HepG2 (cell line): ENCODE results near the gene DEFB124. TPM values are rescaled to one million over a fixed set of nuclear protein-coding genes. Genes with fewer than 3 reads are reported as not detected.
A peak's percentile ranks its signal among the peaks of the same experiment; 100 is the strongest.

ENCODE experiments used
- ATAC-seq: fragments of 200-7000 bp; cut with Tn5 transposase; 3 replicates; pipeline ENCODE4 v1.9.1; 2020; ENCODE audit warnings: mild to moderate bottlenecking, moderate library complexity
- BruUV-seq: library from RNA; stranded (reverse); fragments of 400-500 nt; replicated peaks from 2 replicates; lab custom pipeline; 2021; lab: Mats Ljungman, UMichigan
- CTCF ChIA-PET: fragments of 300-600 bp; formaldehyde crosslinking; extraction: SDS; loops from one replicate; lab custom pipeline; 2021; ENCODE audit warnings: low total read pairs, inconsistent platforms, low intra/inter-chr PET ratio; lab: Yijun Ruan, JAX
- POLR2A ChIA-PET: fragments of 350-600 bp; sonication (Branson Sonifier 250); formaldehyde crosslinking; loops from one replicate; lab custom pipeline; 2020; ENCODE audit warnings: antibody characterized with exemption, inconsistent platforms; lab: Yijun Ruan, JAX
- DNase-seq: peaks from one replicate; pipeline ENCODE4 v3.0.0-alpha.2; 2015; ENCODE audit warnings: low spot score
- FAIRE-seq: peaks from 3 replicates; lab custom pipeline; 2011; peaks lifted over from hg19 to GRCh38; lab: Jason Lieb, UNC
- H2AFZ ChIP-seq: one replicate; pipeline ENCODE4 v1.6.1; 2011; ENCODE audit warnings: low read length, inconsistent platforms
- H3K27ac ChIP-seq: fragments of 300-600 bp; 3 replicates; pipeline ENCODE4 v1.8.0; 2011; ENCODE audit warnings: mixed run types, mild to moderate bottlenecking, mixed read lengths, low read length, inconsistent platforms; ENCODE audit not compliant: insufficient read depth; ENCODE audit errors: extremely low read length
- H3K27me3 ChIP-seq, 2 experiments: fragments of 200-600 bp in 1 of 2; 2 replicates in 1 of 2; 3 replicates in 1 of 2; pipeline versions ENCODE4 v1.6.0 to v1.8.0; 2011; ENCODE audit warnings: low read length in 2 of 2, mild to moderate bottlenecking in 2 of 2, moderate library complexity in 2 of 2, inconsistent platforms in 1 of 2; ENCODE audit not compliant: insufficient read depth in 2 of 2, control insufficient read depth in 1 of 2
- H3K36me3 ChIP-seq, 2 experiments: fragments of 200-600 bp in 1 of 2; replicated peaks in 1 of 2; 2 replicates in 1 of 2; 3 replicates in 1 of 2; pipeline versions ENCODE4 v1.5.1 to v1.8.0; 2011; ENCODE audit warnings: low read length in 2 of 2, inconsistent platforms in 1 of 2; ENCODE audit not compliant: insufficient read depth in 2 of 2, control insufficient read depth in 1 of 2
- H3K4me1 ChIP-seq: 2 replicates; pipeline ENCODE4 v1.5.1; 2012; ENCODE audit warnings: low read length, inconsistent platforms; ENCODE audit not compliant: insufficient read depth
- H3K4me2 ChIP-seq: 2 replicates; pipeline ENCODE4 v1.6.0; 2011; ENCODE audit warnings: low read depth, low read length, inconsistent platforms
- H3K4me3 ChIP-seq, 3 experiments: fragments of 200-600 bp in 1 of 3; sonication (generic), shearing (Covaris generic) in 1 of 3; replicated peaks in 1 of 3; 2 replicates each; pipeline ENCODE4 v1.5.1; 2011 to 2016; ENCODE audit warnings: low read length in 3 of 3, inconsistent platforms in 2 of 3, low read depth in 2 of 3, mild to moderate bottlenecking in 2 of 3, control low read depth in 1 of 3, mixed read lengths in 1 of 3; ENCODE audit not compliant: insufficient read depth in 1 of 3
- H3K79me2 ChIP-seq: one replicate; pipeline ENCODE4 v1.6.1; 2011; ENCODE audit warnings: low read length, inconsistent platforms; ENCODE audit not compliant: insufficient read depth
- H3K9ac ChIP-seq: 2 replicates; pipeline ENCODE4 v1.6.0; 2011; ENCODE audit warnings: mild to moderate bottlenecking, low read depth, low read length, inconsistent platforms; ENCODE audit not compliant: insufficient read depth
- H3K9me3 ChIP-seq: 2 replicates; pipeline ENCODE4 v1.5.1; 2012; ENCODE audit warnings: mild to moderate bottlenecking, low read length
- H4K20me1 ChIP-seq: 2 replicates; pipeline ENCODE4 v1.6.0; 2011; ENCODE audit warnings: inconsistent platforms, mild to moderate bottlenecking, low read length, moderate library complexity; ENCODE audit not compliant: insufficient read depth
- EP300 ChIP-seq, 3 experiments: sonication (generic) in 1 of 3; formaldehyde crosslinking in 1 of 3; IDR thresholded peaks; 2 replicates each; pipeline versions ENCODE4 v1.5.1 to v1.6.1; 2011 to 2020; ENCODE audit warnings: low read depth in 2 of 3, low read length in 2 of 3, borderline replicate concordance in 1 of 3, improper control_type of control experiment in 1 of 3, mild to moderate bottlenecking in 1 of 3, missing genetic modification reagents in 1 of 3, moderate library complexity in 1 of 3
- POLR2A ChIP-seq, 2 experiments: IDR thresholded peaks; 2 replicates each; pipeline ENCODE4 v1.6.1; 2011; ENCODE audit warnings: low read depth in 2 of 2, low read length in 2 of 2, mild to moderate bottlenecking in 1 of 2, moderate library complexity in 1 of 2; ENCODE audit not compliant: insufficient read depth in 1 of 2
- POLR2AphosphoS5 ChIP-seq: IDR thresholded peaks from 2 replicates; pipeline ENCODE4 v1.6.1; 2012; ENCODE audit warnings: low read depth, low read length
- ZNF607 ChIP-seq: sonication (generic); formaldehyde crosslinking; IDR thresholded peaks from 2 replicates; pipeline ENCODE4 v1.5.1; 2020; ENCODE audit warnings: missing genetic modification reagents, mild to moderate bottlenecking, borderline replicate concordance
- ZNF724P ChIP-seq: sonication (generic); formaldehyde crosslinking; IDR thresholded peaks from 2 replicates; pipeline ENCODE4 v1.8.0; 2022; ENCODE audit warnings: missing genetic modification reagents, borderline replicate concordance
- WGBS: methylation state at CpG from one replicate; pipeline ENCODE4 v1.1.6; 2017; ENCODE audit warnings: low lambda C conversion rate; 5-methylcytosine and 5-hydroxymethylcytosine counted together
- in situ Hi-C: cut with HindIII; loops from 2 replicates; pipeline ENCODE4 v1.10.0; 2017; ENCODE audit warnings: low pct_unique_long_range_greater_than_20kb; ENCODE audit not compliant: extremely low pct_ligation_motif_present
- intact Hi-C: fragments of 100-400 bp; cut with micrococcal nuclease; formaldehyde crosslinking; loops from one replicate; pipeline ENCODE4 v1.10.0; 2022; ENCODE audit not compliant: unreplicated experiment
- polyA plus RNA-seq, 8 experiments: library from polyadenylated mRNA; depleted of rRNA in 3 of 8; stranded (reverse) in 7 of 8; unstranded in 1 of 8; fragments of >200 nt; fragmentation: Illumina TruSeq in 4 of 8; extraction: Trizol in 4 of 8; gene quantifications; 2 replicates each; pipeline versions ENCODE4 v1.2.1 to v1.2.3, GENCODE V29; 2011 to 2016; ENCODE audit warnings: low read depth in 4 of 8, missing spikeins in 1 of 8, mixed read lengths in 1 of 8; ENCODE audit not compliant: insufficient read depth in 1 of 8
- total RNA-seq, 5 experiments: library from RNA; depleted of rRNA; stranded (reverse); fragments of >200 nt; fragmentation: Illumina TruSeq; extraction: Trizol; gene quantifications; 2 replicates each; pipeline ENCODE4 v1.2.3, GENCODE V29; 2016; ENCODE audit warnings: low read depth in 1 of 5
- TF ChIP-seq, protein P1 (sequence below): sonication (generic); formaldehyde crosslinking; IDR thresholded peaks from 2 replicates; pipeline ENCODE4 v1.5.1; 2020; ENCODE audit warnings: mild to moderate bottlenecking, missing genetic modification reagents, borderline replicate concordance
- TF ChIP-seq, protein P2 (sequence below): sonication (generic); formaldehyde crosslinking; IDR thresholded peaks from 2 replicates; pipeline ENCODE4 v1.4.0; 2020; ENCODE audit warnings: missing genetic modification reagents
- TF ChIP-seq, protein P3 (sequence below): sonication (generic); formaldehyde crosslinking; IDR thresholded peaks from 2 replicates; pipeline ENCODE4 v1.4.0; 2020; ENCODE audit warnings: missing genetic modification reagents, borderline replicate concordance

Gene DEFB124
- total and polyA plus RNA-seq, 2 of the 13 experiments (the other 11 are each of a cell fraction or from before 2014, with no cell fraction given) = not detected

DNA sequence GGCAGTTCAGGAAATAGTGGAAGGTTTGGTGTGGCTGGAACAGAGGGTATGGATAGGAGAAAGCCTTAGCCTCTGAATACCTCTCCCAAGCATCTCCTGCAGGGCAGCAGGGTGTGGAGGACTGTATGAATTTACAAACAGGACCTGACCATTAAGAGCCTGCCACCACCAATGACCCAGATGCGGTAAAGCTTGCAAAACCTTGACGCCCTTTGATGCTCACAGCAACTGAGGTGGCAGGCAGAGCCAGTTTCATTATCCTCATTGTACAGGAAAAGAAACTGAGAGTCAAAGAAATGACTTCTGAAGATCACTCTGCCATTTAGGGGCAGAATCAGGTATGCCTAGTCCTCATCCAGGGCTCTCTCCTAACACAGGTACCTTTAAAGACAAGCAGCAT, 41.7 kb upstream of the DEFB124 start (continued):
- TF ChIP-seq, protein P1, sequence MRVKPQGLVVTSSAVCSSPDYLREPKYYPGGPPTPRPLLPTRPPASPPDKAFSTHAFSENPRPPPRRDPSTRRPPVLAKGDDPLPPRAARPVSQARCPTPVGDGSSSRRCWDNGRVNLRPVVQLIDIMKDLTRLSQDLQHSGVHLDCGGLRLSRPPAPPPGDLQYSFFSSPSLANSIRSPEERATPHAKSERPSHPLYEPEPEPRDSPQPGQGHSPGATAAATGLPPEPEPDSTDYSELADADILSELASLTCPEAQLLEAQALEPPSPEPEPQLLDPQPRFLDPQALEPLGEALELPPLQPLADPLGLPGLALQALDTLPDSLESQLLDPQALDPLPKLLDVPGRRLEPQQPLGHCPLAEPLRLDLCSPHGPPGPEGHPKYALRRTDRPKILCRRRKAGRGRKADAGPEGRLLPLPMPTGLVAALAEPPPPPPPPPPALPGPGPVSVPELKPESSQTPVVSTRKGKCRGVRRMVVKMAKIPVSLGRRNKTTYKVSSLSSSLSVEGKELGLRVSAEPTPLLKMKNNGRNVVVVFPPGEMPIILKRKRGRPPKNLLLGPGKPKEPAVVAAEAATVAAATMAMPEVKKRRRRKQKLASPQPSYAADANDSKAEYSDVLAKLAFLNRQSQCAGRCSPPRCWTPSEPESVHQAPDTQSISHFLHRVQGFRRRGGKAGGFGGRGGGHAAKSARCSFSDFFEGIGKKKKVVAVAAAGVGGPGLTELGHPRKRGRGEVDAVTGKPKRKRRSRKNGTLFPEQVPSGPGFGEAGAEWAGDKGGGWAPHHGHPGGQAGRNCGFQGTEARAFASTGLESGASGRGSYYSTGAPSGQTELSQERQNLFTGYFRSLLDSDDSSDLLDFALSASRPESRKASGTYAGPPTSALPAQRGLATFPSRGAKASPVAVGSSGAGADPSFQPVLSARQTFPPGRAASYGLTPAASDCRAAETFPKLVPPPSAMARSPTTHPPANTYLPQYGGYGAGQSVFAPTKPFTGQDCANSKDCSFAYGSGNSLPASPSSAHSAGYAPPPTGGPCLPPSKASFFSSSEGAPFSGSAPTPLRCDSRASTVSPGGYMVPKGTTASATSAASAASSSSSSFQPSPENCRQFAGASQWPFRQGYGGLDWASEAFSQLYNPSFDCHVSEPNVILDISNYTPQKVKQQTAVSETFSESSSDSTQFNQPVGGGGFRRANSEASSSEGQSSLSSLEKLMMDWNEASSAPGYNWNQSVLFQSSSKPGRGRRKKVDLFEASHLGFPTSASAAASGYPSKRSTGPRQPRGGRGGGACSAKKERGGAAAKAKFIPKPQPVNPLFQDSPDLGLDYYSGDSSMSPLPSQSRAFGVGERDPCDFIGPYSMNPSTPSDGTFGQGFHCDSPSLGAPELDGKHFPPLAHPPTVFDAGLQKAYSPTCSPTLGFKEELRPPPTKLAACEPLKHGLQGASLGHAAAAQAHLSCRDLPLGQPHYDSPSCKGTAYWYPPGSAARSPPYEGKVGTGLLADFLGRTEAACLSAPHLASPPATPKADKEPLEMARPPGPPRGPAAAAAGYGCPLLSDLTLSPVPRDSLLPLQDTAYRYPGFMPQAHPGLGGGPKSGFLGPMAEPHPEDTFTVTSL = no peak
- no peak for TF ChIP-seq EP300 (IDR thresholded peaks at IDR 0.05; ENCODE audit: low read depth in 2 of 2, low read length in 2 of 2)
- no peak for TF ChIP-seq EP300 (CRISPR knock-in tag; IDR thresholded peaks at IDR 0.05; ENCODE audit: borderline replicate concordance)
- TF ChIP-seq, protein P2, sequence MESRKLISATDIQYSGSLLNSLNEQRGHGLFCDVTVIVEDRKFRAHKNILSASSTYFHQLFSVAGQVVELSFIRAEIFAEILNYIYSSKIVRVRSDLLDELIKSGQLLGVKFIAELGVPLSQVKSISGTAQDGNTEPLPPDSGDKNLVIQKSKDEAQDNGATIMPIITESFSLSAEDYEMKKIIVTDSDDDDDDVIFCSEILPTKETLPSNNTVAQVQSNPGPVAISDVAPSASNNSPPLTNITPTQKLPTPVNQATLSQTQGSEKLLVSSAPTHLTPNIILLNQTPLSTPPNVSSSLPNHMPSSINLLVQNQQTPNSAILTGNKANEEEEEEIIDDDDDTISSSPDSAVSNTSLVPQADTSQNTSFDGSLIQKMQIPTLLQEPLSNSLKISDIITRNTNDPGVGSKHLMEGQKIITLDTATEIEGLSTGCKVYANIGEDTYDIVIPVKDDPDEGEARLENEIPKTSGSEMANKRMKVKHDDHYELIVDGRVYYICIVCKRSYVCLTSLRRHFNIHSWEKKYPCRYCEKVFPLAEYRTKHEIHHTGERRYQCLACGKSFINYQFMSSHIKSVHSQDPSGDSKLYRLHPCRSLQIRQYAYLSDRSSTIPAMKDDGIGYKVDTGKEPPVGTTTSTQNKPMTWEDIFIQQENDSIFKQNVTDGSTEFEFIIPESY = peak; percentile 80

DNA sequence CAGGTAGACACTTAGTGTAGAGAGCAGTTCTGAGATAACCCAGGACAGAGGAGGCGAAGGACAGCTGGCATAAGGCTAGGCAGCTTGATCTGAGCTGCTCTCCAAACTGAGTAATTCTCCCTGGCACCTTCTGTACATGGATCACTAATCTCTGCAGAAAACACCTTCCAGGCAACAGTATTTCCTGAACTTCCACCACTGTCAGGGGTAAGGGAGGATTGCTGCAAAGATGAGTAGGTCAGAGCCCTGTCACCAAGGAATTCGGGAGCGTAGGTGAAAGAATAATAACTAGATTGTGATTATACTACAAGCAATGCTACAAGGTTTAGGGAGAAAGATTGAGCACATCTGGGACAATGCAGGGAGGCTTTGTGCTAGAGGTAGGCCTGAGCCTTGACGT, 41.2 kb upstream of the DEFB124 start:
- TF ChIP-seq POLR2A (IDR thresholded peaks at IDR 0.05; ENCODE audit: insufficient read depth in 1 of 2, low read depth in 2 of 2, low read length in 2 of 2) = peak in 1 of 2 experiments; percentile 32; a peak in 1 of 4 replicates
- peak; percentile 23 for TF ChIP-seq POLR2AphosphoS5
- TF ChIP-seq ZNF607 (CRISPR knock-in tag) = no peak
- TF ChIP-seq, protein P3, sequence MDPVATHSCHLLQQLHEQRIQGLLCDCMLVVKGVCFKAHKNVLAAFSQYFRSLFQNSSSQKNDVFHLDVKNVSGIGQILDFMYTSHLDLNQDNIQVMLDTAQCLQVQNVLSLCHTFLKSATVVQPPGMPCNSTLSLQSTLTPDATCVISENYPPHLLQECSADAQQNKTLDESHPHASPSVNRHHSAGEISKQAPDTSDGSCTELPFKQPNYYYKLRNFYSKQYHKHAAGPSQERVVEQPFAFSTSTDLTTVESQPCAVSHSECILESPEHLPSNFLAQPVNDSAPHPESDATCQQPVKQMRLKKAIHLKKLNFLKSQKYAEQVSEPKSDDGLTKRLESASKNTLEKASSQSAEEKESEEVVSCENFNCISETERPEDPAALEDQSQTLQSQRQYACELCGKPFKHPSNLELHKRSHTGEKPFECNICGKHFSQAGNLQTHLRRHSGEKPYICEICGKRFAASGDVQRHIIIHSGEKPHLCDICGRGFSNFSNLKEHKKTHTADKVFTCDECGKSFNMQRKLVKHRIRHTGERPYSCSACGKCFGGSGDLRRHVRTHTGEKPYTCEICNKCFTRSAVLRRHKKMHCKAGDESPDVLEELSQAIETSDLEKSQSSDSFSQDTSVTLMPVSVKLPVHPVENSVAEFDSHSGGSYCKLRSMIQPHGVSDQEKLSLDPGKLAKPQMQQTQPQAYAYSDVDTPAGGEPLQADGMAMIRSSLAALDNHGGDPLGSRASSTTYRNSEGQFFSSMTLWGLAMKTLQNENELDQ (CRISPR knock-in tag) = no peak
- 0 out of 2 replicates have a peak, but pooled peaks have one; percentile 11 for TF ChIP-seq ZNF724P
- intact Hi-C loops = loop anchor here (10.0 kb wide), 1 partner anchor 99 kb away; no protein-coding TSS in a partner anchor
- Histone ChIP-seq H3K9me3 (no peaks in the 10 kb centered on the region), H3K27ac (peak overlapping the region; percentile 2), H3K4me2 (peak overlapping the region; percentile 95), H3K27me3 (no peaks in the 10 kb centered on the region; a peak in 1 of 5 replicates), H3K4me1 (peaks cover 52% of the 10 kb centered on the region), H2AFZ (no peak overlapping the region), H3K79me2 (peaks cover 60% of the 10 kb centered on the region), H4K20me1 (peaks cover 34% of the 10 kb centered on the region), H3K9ac (peak overlapping the region; percentile 97), H3K36me3 (peaks cover 9 to 33% of the 10 kb centered on the region in 2 experiments), H3K4me3 (peak overlapping the region; percentile 83 to 96 (median 92); a peak in 5 of 6 replicates)
- no peak for ATAC-seq
- no peak for DNase-seq
- CTCF ChIA-PET = no interaction called here
- in situ Hi-C loops = no loop called here
- BruUV-seq = TSS peak; percentile 54
- POLR2A ChIA-PET = interaction anchor here (0.9 kb wide), 1 partner anchor 31 kb away, joined by 3 read pairs; a partner anchor contains a TSS
- WGBS = 98% methylated on average over 4 of the region's 4 CpGs
- FAIRE-seq = no peak
